HepG2 (cell line): Measurements from ENCODE around the gene TRIM37. TPM values are rescaled to one million over a fixed set of nuclear protein-coding genes. Genes with fewer than 3 reads are reported as not detected.

Experiments used
- AGO1 ChIP-seq: fragments of 200-400 bp; formaldehyde crosslinking; IDR thresholded peaks from 2 replicates; pipeline ENCODE4 v1.6.1; 2017; ENCODE audit warnings: mild to moderate bottlenecking, low read depth, low read length, moderate library complexity; ENCODE audit not compliant: poor library complexity, severe bottlenecking
- ATAD3A ChIP-seq: sonication (generic); formaldehyde crosslinking; IDR thresholded peaks from 2 replicates; pipeline ENCODE4 v1.4.0; 2020; ENCODE audit warnings: missing genetic modification reagents
- BHLHE40 ChIP-seq: IDR thresholded peaks from 2 replicates; pipeline ENCODE4 v1.6.1; 2011; ENCODE audit warnings: low read length, improper control_type of control experiment
- HDAC1 ChIP-seq: sonication (generic); formaldehyde crosslinking; IDR thresholded peaks from 2 replicates; pipeline ENCODE4 v1.5.1; 2020; ENCODE audit warnings: mild to moderate bottlenecking, missing genetic modification reagents
- HNF4A ChIP-seq: sonication (generic); formaldehyde crosslinking; IDR thresholded peaks from 2 replicates; pipeline ENCODE4 v1.4.0; 2020; ENCODE audit warnings: missing genetic modification reagents
- MATR3 ChIP-seq: sonication (generic); formaldehyde crosslinking; IDR thresholded peaks from 2 replicates; pipeline ENCODE4 v1.4.0; 2020; ENCODE audit warnings: missing genetic modification reagents
- MED1 ChIP-seq: sonication (generic); formaldehyde crosslinking; IDR thresholded peaks from 2 replicates; pipeline ENCODE4 v1.4.0; 2020; ENCODE audit warnings: missing genetic modification reagents
- NFATC3 ChIP-seq: sonication (generic); formaldehyde crosslinking; IDR thresholded peaks from 2 replicates; pipeline ENCODE4 v1.5.1; 2020; ENCODE audit warnings: mild to moderate bottlenecking, missing genetic modification reagents
- NFE2L1 ChIP-seq: sonication (generic); formaldehyde crosslinking; IDR thresholded peaks from 2 replicates; pipeline ENCODE4 v1.4.0; 2020; ENCODE audit warnings: missing genetic modification reagents, mild to moderate bottlenecking, borderline replicate concordance
- NR3C1 ChIP-seq: sonication (generic); formaldehyde crosslinking; IDR thresholded peaks from 2 replicates; pipeline ENCODE4 v1.4.0; 2020; ENCODE audit warnings: missing genetic modification reagents
- PHB2 ChIP-seq: fragments of 450-650 bp; IDR thresholded peaks from 2 replicates; pipeline ENCODE4 v1.6.1; 2018; ENCODE audit not compliant: partially characterized antibody
- PPARG ChIP-seq: conservative IDR thresholded peaks from 2 replicates; pipeline ENCODE4 v1.6.1; 2016; ENCODE audit warnings: missing biosample characterization, missing genetic modification reagents
- RFX3 ChIP-seq: IDR thresholded peaks from 2 replicates; pipeline ENCODE4 v1.6.1; 2016; ENCODE audit warnings: missing biosample characterization, missing genetic modification reagents
- SP1 ChIP-seq, 2 experiments: fragments of 450-650 bp in 1 of 2; sonication (generic) in 1 of 2; formaldehyde crosslinking in 1 of 2; IDR thresholded peaks; 2 replicates each; pipeline versions ENCODE4 v1.4.0 to v1.6.1; 2016 to 2020; ENCODE audit warnings: missing genetic modification reagents in 1 of 2
- TMF1 ChIP-seq: sonication (generic); formaldehyde crosslinking; IDR thresholded peaks from 2 replicates; pipeline ENCODE4 v1.8.1; 2022; ENCODE audit warnings: low read depth, missing genetic modification reagents
- ZBTB39 ChIP-seq: sonication (generic); formaldehyde crosslinking; IDR thresholded peaks from 2 replicates; pipeline ENCODE4 v1.5.0; 2020; ENCODE audit warnings: missing genetic modification reagents
- ZBTB42 ChIP-seq: sonication (generic); formaldehyde crosslinking; IDR thresholded peaks from 2 replicates; pipeline ENCODE4 v1.5.0; 2020; ENCODE audit warnings: mild to moderate bottlenecking, missing genetic modification reagents
- ZNF264 ChIP-seq: sonication (generic); formaldehyde crosslinking; IDR thresholded peaks from 2 replicates; pipeline ENCODE4 v1.4.0; 2020; ENCODE audit warnings: missing genetic modification reagents
- ZNF280D ChIP-seq: sonication (generic); formaldehyde crosslinking; IDR thresholded peaks from 2 replicates; pipeline ENCODE4 v1.5.1; 2020; ENCODE audit warnings: mild to moderate bottlenecking, missing genetic modification reagents
- ZNF296 ChIP-seq: sonication (generic); formaldehyde crosslinking; conservative IDR thresholded peaks from 2 replicates; pipeline ENCODE4 v1.5.0; 2020; ENCODE audit warnings: mild to moderate bottlenecking, missing genetic modification reagents
- ZNF326 ChIP-seq: sonication (generic); formaldehyde crosslinking; IDR thresholded peaks from 2 replicates; pipeline ENCODE4 v1.4.0; 2020; ENCODE audit warnings: missing genetic modification reagents, borderline replicate concordance
- ZNF335 ChIP-seq: sonication (generic); formaldehyde crosslinking; IDR thresholded peaks from 2 replicates; pipeline ENCODE4 v1.4.0; 2020; ENCODE audit warnings: missing genetic modification reagents
- ZNF414 ChIP-seq: sonication (generic); formaldehyde crosslinking; IDR thresholded peaks from 2 replicates; pipeline ENCODE4 v1.5.0; 2020; ENCODE audit warnings: missing genetic modification reagents
- ZNF530 ChIP-seq: sonication (generic); formaldehyde crosslinking; IDR thresholded peaks from 2 replicates; pipeline ENCODE4 v1.5.0; 2020; ENCODE audit warnings: low read depth, mild to moderate bottlenecking, missing genetic modification reagents
- ZNF7 ChIP-seq: IDR thresholded peaks from 2 replicates; pipeline ENCODE4 v1.6.1; 2016; ENCODE audit warnings: missing biosample characterization, missing genetic modification reagents
- ZNF772 ChIP-seq: sonication (generic); formaldehyde crosslinking; IDR thresholded peaks from 2 replicates; pipeline ENCODE4 v1.5.0; 2020; ENCODE audit warnings: mild to moderate bottlenecking, missing genetic modification reagents
- ZNF850 ChIP-seq: sonication (generic); formaldehyde crosslinking; conservative IDR thresholded peaks from 2 replicates; pipeline ENCODE4 v1.9.0; 2021; ENCODE audit warnings: mild to moderate bottlenecking, missing genetic modification reagents
- ZSCAN9 ChIP-seq: IDR thresholded peaks from 2 replicates; pipeline ENCODE4 v1.6.1; 2016; ENCODE audit warnings: borderline replicate concordance
- polyA plus RNA-seq, 8 experiments: library from polyadenylated mRNA; depleted of rRNA in 3 of 8; stranded (reverse) in 7 of 8; unstranded in 1 of 8; fragments of >200 nt; fragmentation: Illumina TruSeq in 4 of 8; extraction: Trizol in 4 of 8; gene quantifications; 2 replicates each; pipeline versions ENCODE4 v1.2.1 to v1.2.3, GENCODE V29; 2011 to 2016; ENCODE audit warnings: low read depth in 4 of 8, missing spikeins in 1 of 8, mixed read lengths in 1 of 8; ENCODE audit not compliant: insufficient read depth in 1 of 8
- total RNA-seq, 5 experiments: library from RNA; depleted of rRNA; stranded (reverse); fragments of >200 nt; fragmentation: Illumina TruSeq; extraction: Trizol; gene quantifications; 2 replicates each; pipeline ENCODE4 v1.2.3, GENCODE V29; 2016; ENCODE audit warnings: low read depth in 1 of 5

Gene TRIM37
- total and polyA plus RNA-seq, 2 of the 13 experiments (the other 11 are each of a cell fraction or from before 2014, with no cell fraction given) = 12.4 to 39.1 TPM

DNA sequence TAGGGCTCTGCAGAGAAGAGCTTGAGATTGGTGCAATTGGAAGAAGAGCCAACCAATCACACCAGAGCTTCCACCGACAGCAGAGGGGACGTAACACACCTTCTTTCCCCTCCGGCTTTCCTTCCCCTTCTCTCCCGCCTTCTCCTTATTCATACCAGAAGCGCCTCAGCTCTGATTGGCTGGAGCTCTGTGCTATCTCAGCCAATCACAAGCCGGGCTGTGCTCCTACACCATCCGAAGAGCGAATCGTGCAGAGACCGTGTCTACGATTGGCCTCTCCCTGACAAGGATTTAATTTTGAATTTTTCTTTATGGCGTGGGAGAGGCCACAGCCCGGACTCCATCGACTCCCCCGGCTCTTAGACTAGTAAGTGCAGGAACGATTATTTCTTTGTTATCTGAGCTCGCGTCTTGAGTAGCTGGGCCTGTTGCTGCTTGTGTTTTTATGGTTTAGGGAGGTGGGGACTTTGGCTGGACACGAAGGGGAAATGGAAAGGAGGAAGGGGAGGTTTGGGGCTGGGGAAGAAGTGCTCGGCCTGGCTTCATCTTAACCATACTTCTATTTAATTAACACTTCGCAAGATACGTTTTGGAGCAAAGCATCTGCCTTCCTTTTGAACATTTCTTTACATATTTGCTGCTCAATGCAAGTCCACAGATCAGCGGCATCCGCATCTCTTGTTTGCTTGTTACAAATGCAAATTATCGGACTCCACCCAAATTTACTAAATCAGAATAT lies 48.9 kb upstream of the TRIM37 start, which contains the start of gene PRR11 (continued):
- TF ChIP-seq SP1 (IDR thresholded peaks at IDR 0.05) (no peak), SP1 (CRISPR knock-in tag; IDR thresholded peaks at IDR 0.05) (no peak), ZNF326 (CRISPR knock-in tag) (no peak), ZNF530 (CRISPR knock-in tag) (no peak), ZNF772 (no peak), AGO1 (no peak), MATR3 (CRISPR knock-in tag) (no peak), BHLHE40 (no peak), HNF4A (no peak), RFX3 (CRISPR knock-in tag) (no peak), ZNF280D (CRISPR knock-in tag) (no peak), ZNF264 (CRISPR knock-in tag) (no peak), NFATC3 (CRISPR knock-in tag) (no peak), ZNF850 (CRISPR knock-in tag) (no peak), NFE2L1 (CRISPR knock-in tag) (no peak), PPARG (no peak), ZNF414 (no peak), ATAD3A (no peak), ZBTB42 (no peak), ZNF296 (no peak), MED1 (CRISPR knock-in tag) (no peak), ZBTB39 (CRISPR knock-in tag) (0 out of 2 replicates have a peak, but pooled peaks have one; percentile 20), ZNF7 (CRISPR knock-in tag) (no peak), PHB2 (no peak), ZSCAN9 (CRISPR knock-in tag) (no peak), HDAC1 (CRISPR knock-in tag) (peak; percentile 93), TMF1 (CRISPR knock-in tag) (0 out of 2 replicates have a peak, but pooled peaks have one; percentile 79), ZNF335 (CRISPR knock-in tag) (no peak), NR3C1 (CRISPR knock-in tag) (no peak)
